GM18511 (cell line): ENCODE data around the gene RUFY1.

Experiments
- ATAC-seq: cut with Tn5 transposase; IDR thresholded peaks from one replicate; pipeline ENCODE4 v1.9.1; 2021; ENCODE audit warnings: mild to moderate bottlenecking, moderate library complexity; ENCODE audit not compliant: unreplicated experiment

RUFY1 gene

GRCh38 chr5:179657302-179658178, 107.2 kb downstream of the RUFY1 start:
- peak; percentile 90 for ATAC-seq

- ATAC-seq, result peak; percentile 76
These were observed 108.0 kb downstream of the RUFY1 start for GRCh38 chr5:179658179-179658856.
